Uterus (tissue), 2 donors: ENCODE data around the gene PLEKHH1.

Source experiments
- POLR2A ChIP-seq, 2 donors: fragments of 450-650 bp; IDR thresholded peaks; one replicate each; pipeline ENCODE4 v1.6.1; 2016; ENCODE audit warnings: antibody characterized with exemption in 2 of 2, mild to moderate bottlenecking in 1 of 2, moderate library complexity in 1 of 2
- TF ChIP-seq, protein P1 (sequence below), 4 experiments: fragments of 200-600 bp in 2 of 4; fragments of 450-650 bp in 2 of 4; sonication (generic) in 2 of 4; IDR thresholded peaks; one replicate each; pipeline ENCODE4 v1.5.1; 2016 to 2019; ENCODE audit warnings: antibody characterized with exemption in 4 of 4, mild to moderate bottlenecking in 2 of 4, moderate library complexity in 1 of 4

DNA sequence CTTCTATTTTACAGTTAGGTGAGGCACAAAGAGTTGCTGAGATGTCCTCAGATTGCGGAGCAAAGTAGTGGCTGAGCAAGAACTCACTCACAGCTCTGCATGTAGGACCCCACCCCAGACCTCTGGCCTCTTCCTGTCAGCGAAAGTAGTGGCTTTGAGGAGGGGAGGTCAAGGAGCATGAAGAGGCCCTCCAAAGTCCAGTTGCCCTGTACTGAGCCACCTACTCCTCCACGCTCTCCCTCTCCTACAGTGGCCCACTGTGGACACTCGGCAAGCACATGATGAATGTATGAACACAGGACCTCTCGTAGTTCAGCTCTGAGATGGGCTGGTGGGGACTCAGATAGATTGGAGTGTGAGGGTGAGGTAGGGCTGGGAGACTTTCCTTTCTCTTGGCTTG lies 5.3 kb upstream of the PLEKHH1 start:
- TF ChIP-seq POLR2A (IDR thresholded peaks at IDR 0.05), result no peak
- TF ChIP-seq, protein P1, sequence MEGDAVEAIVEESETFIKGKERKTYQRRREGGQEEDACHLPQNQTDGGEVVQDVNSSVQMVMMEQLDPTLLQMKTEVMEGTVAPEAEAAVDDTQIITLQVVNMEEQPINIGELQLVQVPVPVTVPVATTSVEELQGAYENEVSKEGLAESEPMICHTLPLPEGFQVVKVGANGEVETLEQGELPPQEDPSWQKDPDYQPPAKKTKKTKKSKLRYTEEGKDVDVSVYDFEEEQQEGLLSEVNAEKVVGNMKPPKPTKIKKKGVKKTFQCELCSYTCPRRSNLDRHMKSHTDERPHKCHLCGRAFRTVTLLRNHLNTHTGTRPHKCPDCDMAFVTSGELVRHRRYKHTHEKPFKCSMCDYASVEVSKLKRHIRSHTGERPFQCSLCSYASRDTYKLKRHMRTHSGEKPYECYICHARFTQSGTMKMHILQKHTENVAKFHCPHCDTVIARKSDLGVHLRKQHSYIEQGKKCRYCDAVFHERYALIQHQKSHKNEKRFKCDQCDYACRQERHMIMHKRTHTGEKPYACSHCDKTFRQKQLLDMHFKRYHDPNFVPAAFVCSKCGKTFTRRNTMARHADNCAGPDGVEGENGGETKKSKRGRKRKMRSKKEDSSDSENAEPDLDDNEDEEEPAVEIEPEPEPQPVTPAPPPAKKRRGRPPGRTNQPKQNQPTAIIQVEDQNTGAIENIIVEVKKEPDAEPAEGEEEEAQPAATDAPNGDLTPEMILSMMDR (IDR thresholded peaks at IDR 0.05), result no peak
